ENCODE data around the gene GALNTL6.

GRCh38 chr4:172953896-172954568 is 1140.8 kb downstream of the GALNTL6 start:
- TF ChIP-seq CTCF (IDR thresholded peaks at IDR 0.05) = no peak
- TF ChIP-seq EZH2 (IDR thresholded peaks at IDR 0.05; ENCODE audit: borderline replicate concordance, insufficient read depth, low read depth, low read length, poor library complexity, severe bottlenecking) = no peak
